Measurements from ENCODE around the gene NLRC5.

DNA sequence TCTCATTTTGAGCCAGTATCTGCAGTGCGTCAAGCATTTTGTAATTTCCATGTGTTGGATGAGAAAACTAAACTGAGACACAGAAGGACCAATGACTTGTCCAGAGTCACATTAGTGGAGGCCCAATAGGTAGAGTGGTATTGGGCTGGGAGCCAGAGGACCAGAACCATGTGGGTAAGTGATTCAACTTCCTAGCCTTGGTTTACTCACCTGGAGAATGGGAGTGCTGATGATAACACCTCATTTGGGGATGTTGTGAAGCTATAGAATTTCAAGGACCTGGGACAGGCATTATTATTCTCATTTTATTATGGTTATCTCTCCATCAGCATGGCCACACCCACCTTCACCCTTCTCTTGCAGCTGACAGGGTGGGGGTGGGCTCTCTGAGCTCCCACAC lies 111.1 kb downstream of the NLRC5 start:
- TF ChIP-seq, protein P1, sequence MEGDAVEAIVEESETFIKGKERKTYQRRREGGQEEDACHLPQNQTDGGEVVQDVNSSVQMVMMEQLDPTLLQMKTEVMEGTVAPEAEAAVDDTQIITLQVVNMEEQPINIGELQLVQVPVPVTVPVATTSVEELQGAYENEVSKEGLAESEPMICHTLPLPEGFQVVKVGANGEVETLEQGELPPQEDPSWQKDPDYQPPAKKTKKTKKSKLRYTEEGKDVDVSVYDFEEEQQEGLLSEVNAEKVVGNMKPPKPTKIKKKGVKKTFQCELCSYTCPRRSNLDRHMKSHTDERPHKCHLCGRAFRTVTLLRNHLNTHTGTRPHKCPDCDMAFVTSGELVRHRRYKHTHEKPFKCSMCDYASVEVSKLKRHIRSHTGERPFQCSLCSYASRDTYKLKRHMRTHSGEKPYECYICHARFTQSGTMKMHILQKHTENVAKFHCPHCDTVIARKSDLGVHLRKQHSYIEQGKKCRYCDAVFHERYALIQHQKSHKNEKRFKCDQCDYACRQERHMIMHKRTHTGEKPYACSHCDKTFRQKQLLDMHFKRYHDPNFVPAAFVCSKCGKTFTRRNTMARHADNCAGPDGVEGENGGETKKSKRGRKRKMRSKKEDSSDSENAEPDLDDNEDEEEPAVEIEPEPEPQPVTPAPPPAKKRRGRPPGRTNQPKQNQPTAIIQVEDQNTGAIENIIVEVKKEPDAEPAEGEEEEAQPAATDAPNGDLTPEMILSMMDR (IDR thresholded peaks at IDR 0.05): no peak
- no peak for TF ChIP-seq EP300 (IDR thresholded peaks at IDR 0.05)
- no peak for TF ChIP-seq POLR2A (IDR thresholded peaks at IDR 0.05)
